Fibroblast of skin of left biceps (primary cell): ENCODE results near the gene BATF3.

Source experiments
- DNase-seq, 2 experiments: peaks; one replicate each; pipeline ENCODE4 v3.0.0-alpha.2; 2013; ENCODE audit warnings: low read depth in 2 of 2

BATF3 gene

DNA sequence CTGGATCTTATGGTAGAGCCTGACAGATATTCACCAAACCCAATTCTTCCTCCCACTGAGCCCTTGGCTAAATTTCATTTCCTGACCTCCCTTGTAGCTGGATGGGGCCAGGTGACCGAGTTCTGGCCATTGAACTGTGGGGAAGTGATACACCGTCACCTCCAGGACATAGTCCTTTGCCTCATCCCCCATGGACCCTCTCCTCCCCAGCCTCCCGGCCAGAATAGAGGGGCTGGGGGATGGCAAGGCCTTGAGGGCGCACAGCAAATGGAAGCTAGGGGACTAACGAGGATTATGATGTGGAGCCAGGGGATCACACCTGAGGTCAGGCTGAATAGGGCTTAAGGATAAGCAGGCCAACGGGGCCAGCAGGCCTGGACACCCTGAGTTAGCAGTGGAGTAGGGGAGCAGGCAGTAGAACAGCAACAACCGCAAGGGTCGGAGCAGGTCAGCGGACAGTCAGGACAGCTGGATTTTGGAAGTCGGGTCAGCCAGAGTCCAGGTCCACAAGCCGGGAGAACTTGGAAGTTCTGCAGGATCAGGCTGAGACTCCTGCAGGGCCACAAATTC is 15.0 kb downstream of the BATF3 start:
- no peak for DNase-seq

GRCh38 chr1:212684076-212684475 is 15.6 kb downstream of the BATF3 start:
- DNase-seq, result no peak

GRCh38 chr1:212683357-212683722 is 16.3 kb downstream of the BATF3 start:
- DNase-seq, result no peak

DNA sequence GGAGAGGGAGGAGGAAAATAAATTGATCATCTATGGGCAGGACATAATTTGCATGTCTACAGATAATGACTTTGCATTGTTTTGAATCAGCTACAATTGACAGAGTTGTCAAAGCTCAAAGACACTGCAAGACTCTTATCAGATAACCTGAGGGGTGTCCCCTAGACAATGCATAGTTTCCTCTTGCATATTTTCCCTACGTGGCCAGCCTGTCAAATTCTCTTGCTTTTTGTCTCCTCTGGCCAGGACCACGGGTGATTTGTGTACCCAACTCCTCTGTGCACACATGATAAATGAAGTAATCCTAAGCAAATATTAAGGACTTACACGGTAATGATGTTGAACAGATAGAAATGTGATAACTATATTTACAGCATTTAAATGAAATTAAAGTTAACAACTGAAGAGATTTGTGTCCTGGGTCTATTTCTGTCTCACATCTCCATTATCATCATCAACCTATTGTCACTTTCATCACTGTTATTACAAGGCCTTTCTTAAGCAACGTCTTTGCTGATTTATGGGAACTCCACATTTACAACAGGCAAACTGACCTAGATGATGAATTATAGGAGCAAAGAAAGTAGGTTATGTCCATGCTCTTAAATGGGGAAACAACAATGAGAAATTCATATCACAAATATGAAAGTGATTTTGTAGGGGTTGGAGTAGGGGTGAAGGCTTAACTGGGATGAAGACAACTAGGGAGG is 18.8 kb downstream of the BATF3 start:
- DNase-seq, result no peak

DNA sequence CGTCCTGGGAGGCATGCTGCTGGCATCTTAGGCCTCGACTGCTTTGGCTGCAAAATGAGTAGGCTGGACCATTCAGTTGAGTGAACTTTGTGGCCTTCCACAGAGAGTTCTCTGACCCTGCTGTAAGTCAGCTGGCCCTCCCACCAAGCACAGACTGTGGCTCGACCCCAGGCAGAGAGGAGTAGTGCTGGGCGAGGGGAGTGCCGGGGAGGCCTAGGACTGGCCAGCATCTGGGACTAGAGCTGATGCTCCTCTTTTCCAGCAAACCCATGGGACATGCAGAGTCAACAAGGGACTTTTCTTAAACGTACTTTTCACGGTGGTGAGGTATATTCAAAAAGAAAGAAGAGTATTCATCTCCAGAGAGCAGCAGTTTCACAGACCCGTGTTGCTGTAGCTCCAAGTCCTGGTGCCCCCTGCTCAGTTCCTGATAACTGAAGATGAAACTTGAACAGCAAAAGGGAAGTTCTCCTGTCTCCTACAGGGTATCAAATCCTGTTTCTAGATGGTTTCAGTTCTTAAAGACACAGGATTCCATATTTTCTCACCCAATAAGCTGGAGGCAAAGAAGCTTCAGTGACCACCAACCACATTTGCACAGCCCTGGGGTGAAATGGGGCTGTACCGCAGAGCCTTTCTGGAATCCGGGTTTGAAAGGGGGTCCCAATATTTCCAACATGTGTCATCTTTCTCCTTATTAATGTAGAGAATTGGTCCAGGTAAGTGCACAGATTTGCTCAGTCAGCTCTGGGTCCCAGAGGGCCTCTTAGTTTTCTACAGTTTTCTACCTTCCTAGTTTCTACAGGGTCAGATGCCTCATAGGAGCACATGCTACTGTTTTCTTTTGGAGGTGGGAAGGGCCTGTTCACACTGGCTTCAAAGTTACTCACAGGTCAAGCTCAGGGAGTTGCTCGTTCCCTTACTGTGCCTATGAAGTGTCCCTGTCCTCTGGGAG is 20.9 kb downstream of the BATF3 start:
- no peak for DNase-seq

DNA sequence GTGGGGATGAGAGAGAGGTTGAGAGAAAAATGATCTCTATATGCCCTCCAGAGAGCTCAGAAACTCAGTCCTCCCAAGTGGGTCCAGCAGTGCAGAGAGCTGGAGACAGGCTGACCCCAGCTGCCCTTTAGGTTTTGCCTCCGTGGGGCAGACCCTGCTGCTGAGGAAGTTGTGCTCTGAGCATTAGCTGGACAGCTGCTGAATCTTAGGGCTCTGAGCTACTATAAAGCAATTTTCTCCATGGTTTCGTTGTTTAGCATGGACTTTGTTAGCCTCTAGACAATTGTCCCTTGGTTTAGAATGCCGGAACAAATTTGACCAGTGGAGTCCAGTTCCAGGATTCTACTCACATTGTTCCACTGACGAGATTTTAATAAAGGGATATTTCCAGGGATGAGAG is 22.1 kb downstream of the BATF3 start:
- DNase-seq, result no peak

- no peak for DNase-seq
Observed at GRCh38 chr1:212677136-212677535, 22.5 kb downstream of the BATF3 start.

GRCh38 chr1:212675675-212676074 is 24.0 kb downstream of the BATF3 start:
- no peak for DNase-seq

- DNase-seq, result no peak
Observed at GRCh38 chr1:212674872-212675271, 24.8 kb downstream of the BATF3 start.

DNA sequence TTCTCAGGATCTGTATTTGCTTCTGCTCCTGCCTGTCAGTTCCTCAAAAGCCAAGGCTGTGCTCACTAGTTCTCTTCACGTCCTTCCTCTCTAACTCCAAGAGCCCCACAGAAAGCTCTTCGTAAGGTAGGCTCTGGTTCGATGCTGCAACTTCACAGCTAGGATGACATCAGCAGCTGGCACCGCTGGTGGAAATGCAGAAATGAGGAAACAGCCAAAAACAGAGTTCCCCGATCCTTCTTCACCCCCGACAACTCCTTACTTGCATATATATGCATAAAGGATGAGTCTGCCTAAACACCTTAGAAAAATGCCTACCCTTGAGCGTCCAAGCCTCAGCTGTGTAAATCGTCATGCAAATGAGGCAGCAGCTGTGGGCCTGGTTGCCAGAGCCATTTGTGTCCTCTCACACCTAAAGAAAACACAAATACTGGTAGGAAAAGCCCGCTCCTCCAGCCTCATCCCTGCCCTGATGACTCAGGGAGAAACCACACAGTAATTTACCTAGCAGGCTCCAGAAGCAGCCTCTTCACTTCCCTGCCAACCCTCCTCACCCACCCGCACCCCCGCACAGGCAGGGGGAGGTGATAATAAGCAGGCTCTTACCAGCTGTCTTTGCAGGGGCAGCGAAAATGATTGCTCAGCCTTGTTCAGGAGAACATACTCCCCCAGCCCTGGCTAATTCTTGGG is 28.2 kb downstream of the BATF3 start:
- no peak for DNase-seq

DNA sequence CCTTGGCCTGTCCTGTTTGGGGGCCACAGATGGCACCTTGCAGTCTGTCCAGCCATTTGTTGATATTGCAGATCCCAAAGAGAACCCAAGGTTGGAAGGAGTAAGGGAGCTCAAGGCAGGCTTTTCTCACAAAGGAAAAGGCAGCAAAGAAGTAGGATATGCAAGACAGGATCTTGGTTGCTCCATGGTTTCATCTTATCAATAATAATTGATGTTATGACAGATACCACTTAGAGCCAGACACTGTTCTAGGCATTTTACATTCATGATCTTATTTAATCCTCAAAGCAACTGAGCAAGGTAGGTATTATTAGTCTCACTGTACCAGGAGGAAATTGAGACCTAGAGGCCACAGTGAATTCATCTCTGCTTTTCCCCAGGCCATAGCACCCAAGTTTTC is 28.8 kb downstream of the BATF3 start:
- DNase-seq, result no peak

DNA sequence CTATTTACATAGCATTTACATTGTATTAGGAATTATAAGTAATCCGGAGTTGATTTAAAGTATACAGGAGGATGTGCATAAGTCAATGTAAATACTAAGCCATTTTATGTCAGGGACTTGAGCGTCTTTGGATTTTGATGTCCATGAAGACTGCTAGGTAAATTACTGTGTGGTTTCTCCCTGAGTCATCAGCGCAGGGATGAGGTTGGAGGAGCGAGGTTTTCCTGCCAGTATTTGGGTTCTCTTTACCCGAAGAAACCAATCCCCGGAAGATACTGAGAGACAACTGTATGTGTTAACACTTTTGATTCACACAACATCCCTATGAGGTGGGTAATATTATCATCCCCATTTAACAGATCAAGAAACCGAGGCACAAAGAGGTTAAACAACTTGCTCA is 29.3 kb downstream of the BATF3 start:
- DNase-seq, result no peak

GRCh38 chr1:212669600-212669999 is 30.0 kb downstream of the BATF3 start:
- DNase-seq, result no peak

DNA sequence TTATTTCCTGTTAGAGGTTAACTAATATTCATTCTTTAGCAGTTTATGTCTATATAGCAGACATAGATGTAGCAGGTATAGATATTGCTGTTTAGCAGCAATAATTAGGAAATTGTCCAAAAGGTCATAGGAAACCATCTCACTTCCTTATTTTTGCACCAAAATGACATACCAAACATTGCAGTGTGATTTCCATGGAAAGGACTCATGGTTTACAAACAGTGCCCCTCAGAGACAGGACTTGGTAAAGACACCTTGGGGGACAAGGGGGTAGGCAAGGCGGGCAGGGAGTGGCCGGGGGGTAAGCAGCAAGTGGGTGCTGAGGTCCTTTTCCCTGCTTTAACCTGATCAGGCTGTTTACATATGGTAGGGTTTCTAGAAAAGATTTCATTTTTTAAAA is 30.5 kb downstream of the BATF3 start:
- DNase-seq, result no peak

DNA sequence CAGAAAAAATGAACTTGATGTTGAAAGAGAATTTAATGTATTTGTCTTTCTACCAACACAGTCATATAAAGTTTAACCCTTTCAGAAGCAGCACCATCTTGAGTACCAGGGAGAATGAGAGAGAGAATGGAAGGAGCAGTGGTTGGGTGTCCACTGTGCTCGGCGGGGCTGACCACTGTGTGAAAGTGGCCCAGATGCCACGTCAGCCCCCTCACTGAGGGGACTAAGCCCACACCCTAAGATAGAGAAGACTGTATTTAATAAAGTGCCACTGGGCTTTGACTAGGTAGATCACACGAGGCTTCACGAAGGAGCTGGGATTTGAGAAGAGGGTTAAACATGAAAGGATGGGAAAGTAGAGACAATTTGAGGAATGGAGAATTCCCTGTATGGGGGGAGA is 31.2 kb downstream of the BATF3 start:
- DNase-seq, result no peak

- peak; percentile 84 to 87 for DNase-seq
Observed at GRCh38 chr1:212667223-212668139, 32.2 kb downstream of the BATF3 start.

- no peak for DNase-seq
Observed at GRCh38 chr1:212666116-212666775, 33.4 kb downstream of the BATF3 start.

GRCh38 chr1:212665241-212666115 is 34.2 kb downstream of the BATF3 start:
- no peak for DNase-seq

DNA sequence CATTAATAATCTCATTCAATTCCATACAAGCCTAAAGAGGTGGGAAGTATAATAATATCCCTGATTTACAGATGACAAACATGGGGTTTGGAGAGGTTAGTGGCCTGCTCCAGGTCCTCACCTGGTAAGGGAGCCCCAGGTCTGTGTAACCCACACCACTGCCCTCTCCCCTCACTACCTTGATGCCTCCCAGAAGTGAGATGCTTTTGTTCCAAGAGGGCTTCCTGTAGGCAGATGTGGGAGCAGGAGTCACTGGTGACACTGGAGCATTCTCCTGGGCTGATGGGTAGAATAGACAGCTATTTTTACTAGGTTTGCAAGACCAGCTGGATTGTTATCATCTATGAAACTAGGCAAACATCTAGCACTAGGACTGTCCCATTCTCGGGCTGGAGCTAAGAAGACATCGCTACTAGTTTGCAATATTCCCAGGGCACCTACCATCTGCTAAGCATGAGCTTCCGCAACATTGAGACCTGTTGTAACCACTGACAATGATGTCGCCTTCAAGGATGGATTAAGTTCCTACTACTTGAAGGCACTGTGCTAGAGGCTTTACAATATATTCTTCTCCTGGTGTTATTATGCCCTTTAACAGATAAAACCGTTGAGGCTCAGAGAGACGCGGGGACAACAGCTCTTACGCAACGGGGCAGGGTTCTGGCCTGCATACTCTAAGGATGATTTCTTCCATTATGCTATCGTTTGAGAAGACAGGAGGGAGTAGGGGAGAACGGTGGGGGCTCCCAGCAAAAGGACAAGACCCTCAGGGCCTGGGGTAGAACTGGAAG is 35.0 kb downstream of the BATF3 start:
- no peak for DNase-seq
